ENCODE data around the gene UGT1A7.

The UGT1A7 gene

GRCh38 chr2:233816771-233817170, 135.1 kb downstream of the UGT1A7 start:
- TF ChIP-seq ZFX (IDR thresholded peaks at IDR 0.05; ENCODE audit: borderline replicate concordance) (no peak), CTCF (IDR thresholded peaks at IDR 0.05) (no peak)
- H3K27ac ChIP-seq, result no peak overlapping the region

GRCh38 chr2:233817361-233817911, 135.7 kb downstream of the UGT1A7 start:
- TF ChIP-seq ZFX (IDR thresholded peaks at IDR 0.05; ENCODE audit: borderline replicate concordance) (no peak), CTCF (IDR thresholded peaks at IDR 0.05) (no peak)
- H3K27ac ChIP-seq, result no peak overlapping the region

- TF ChIP-seq ZFX (IDR thresholded peaks at IDR 0.05; ENCODE audit: borderline replicate concordance), result no peak
- TF ChIP-seq CTCF (IDR thresholded peaks at IDR 0.05), result no peak
- H3K27ac ChIP-seq, result no peak overlapping the region
Observed at GRCh38 chr2:233817995-233818638, 136.4 kb downstream of the UGT1A7 start.

GRCh38 chr2:233818639-233819621, 137.2 kb downstream of the UGT1A7 start:
- no peak overlapping the region for H3K27ac ChIP-seq
- TF ChIP-seq ZFX (IDR thresholded peaks at IDR 0.05; ENCODE audit: borderline replicate concordance), result no peak
- TF ChIP-seq CTCF (IDR thresholded peaks at IDR 0.05), result no peak

- no peak overlapping the region for H3K27ac ChIP-seq
- no peak for TF ChIP-seq CTCF (IDR thresholded peaks at IDR 0.05)
- TF ChIP-seq ZFX (IDR thresholded peaks at IDR 0.05; ENCODE audit: borderline replicate concordance), result no peak
Observed at GRCh38 chr2:233819884-233820773, 138.4 kb downstream of the UGT1A7 start.

- no peak for TF ChIP-seq ZFX (IDR thresholded peaks at IDR 0.05; ENCODE audit: borderline replicate concordance)
- no peak for TF ChIP-seq CTCF (IDR thresholded peaks at IDR 0.05)
- no peak overlapping the region for H3K27ac ChIP-seq
Observed at GRCh38 chr2:233820774-233821105, 139.0 kb downstream of the UGT1A7 start.

All from 22Rv1 (cell line).